GM18868 (cell line): ENCODE data around the gene FAM120B.

Source experiments
- ATAC-seq: cut with Tn5 transposase; IDR thresholded peaks from one replicate; pipeline ENCODE4 v1.9.1; 2021; ENCODE audit warnings: mild to moderate bottlenecking, moderate library complexity; ENCODE audit not compliant: unreplicated experiment

FAM120B gene

GRCh38 chr6:170272341-170273065 is 34.1 kb upstream of the FAM120B start:
- ATAC-seq = no peak

DNA sequence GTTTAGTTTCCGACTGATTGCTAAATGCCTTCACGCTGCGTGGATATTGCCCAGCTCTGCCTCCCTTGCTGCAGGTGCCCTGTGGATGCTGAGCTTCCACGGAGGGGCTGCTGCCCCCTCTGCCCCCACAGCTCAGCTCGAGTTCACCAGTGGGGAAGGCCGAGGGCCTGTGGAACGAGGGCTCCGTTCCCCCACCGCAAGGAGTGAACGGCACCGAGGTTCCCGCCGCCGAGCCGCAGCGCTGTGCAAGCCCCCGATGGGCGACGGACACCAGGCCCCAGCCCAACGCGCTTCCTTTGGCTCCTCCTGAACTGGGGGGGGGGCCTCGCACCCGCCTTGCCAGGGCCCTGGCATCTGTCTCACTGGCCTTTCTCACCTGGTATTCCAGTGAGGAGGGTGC is 33.4 kb upstream of the FAM120B start:
- ATAC-seq = no peak

DNA sequence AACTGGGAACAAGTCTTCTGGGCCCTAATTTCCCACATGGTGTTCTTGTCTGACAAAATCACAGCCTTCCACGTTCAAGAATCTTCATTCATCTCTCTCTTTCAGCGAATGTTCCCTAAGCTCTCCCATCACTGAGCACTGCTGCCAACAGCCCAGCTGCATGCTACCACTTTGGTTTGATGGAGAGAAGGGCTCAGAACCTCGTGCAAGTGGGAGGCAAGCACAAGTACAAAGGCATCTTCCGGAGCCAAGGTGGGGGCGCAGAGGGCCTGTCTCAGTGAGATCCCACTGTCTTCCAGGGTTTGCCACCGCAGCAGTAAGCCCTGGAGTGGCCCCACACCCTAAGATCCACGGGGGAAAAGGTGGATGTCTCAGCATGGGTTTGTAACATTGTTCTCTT is 32.9 kb upstream of the FAM120B start:
- ATAC-seq = no peak

- no peak for ATAC-seq
Observed at GRCh38 chr6:170274713-170275560, 31.6 kb upstream of the FAM120B start.

DNA sequence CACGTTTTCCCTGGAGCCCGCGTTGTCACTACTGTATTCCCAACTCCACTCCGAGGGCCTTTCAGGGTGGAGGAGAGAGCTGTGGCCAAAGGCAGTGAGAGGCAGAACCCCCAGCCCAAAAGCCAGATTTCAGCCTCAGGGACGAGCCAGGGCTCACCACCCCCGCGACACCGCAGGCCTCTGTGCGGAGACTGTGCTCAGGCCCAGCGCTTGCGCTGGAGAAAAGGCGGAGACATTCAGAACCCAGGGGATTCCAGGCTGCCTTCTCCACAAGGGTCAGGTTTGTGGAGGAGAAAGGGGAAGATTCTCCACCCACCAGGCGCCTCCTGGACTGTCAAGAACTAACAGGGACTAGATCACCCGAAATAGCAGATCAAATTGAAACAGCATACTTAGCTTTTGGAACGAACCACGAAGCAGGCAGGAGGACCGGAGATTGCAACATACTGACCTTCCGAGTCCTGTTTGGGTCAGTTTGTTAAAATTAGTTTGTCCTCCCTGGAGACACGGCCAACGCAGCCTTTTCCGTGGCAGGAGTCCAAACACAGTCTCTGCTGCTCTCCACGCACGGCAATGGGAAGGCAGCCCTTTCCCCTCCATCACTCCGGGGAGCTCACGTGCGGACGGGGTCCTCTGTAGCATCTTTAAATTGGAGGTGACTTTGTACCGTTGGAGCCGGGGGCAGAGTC is 30.0 kb upstream of the FAM120B start:
- no peak for ATAC-seq

GRCh38 chr6:170277893-170278742 is 28.4 kb upstream of the FAM120B start:
- no peak for ATAC-seq

GRCh38 chr6:170278743-170279094 is 27.8 kb upstream of the FAM120B start:
- ATAC-seq = no peak

DNA sequence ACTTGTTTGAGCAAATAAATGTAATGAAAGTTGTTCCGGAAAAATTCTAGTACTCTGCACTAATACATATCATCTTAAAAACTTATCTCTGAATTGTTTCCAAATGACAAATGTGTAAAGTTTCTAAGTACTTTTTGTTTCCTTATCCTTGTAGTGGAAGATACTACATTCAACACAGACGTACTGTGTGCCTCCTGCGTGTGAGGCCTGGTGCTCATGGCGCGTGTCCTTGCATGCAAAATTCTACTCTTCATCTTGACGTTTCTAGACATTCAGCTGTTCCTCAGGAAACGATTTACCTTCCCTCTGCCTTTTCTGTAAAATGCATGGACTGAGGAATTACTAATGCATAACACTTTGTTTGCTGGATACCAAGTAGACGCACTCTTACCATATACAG is 27.1 kb upstream of the FAM120B start:
- ATAC-seq = no peak

- ATAC-seq = peak; percentile 84
Observed at GRCh38 chr6:170279977-170280688, 26.4 kb upstream of the FAM120B start.

DNA sequence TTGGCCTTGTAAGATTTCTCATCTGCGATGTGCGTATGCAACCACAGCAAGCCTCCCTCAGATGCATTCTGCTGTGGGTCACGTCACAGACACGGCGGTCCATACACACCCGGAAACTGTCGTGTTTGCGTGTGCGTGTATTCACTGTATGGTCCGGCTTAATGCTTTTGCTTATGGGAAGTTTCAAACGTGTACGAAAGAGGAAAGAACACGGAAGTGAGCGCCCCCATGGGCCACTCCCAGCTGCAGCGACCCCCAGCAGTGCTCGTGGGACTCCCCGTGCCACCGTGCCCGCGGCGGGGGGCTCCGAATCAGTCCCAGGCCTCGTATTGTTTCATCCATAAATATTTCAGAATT is 25.9 kb upstream of the FAM120B start:
- ATAC-seq = peak; percentile 48

- ATAC-seq = no peak
Observed at GRCh38 chr6:170281331-170282292, 24.9 kb upstream of the FAM120B start.

- no peak for ATAC-seq
Observed at GRCh38 chr6:170282512-170283158, 23.9 kb upstream of the FAM120B start.

GRCh38 chr6:170283212-170284081 is 23.1 kb upstream of the FAM120B start:
- no peak for ATAC-seq

- ATAC-seq = no peak
Observed at GRCh38 chr6:170284126-170284773, 22.3 kb upstream of the FAM120B start.

GRCh38 chr6:170284866-170285469 is 21.6 kb upstream of the FAM120B start:
- no peak for ATAC-seq

DNA sequence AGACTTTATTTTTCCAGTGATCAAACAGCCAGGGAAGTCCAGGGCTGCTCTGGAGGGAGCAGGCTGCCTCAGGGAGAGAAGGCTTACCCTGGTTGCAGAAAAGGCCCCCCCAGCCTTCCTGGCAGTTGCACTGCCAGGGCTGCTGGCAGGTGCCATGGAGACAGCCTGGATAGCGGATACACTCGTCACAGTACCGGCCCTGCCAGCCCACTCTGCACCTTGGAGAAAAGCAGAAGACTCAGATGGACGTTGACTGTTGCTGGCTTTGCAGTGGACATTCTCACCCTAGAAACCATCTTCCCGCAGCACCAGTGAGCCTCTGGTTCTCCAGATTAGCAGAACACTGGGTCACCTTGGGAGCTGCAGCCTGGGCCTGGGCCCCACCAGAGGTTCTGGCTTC is 21.1 kb upstream of the FAM120B start:
- no peak for ATAC-seq
